GM18508 (cell line): ENCODE results near the gene TUBB.

Experiments
- ATAC-seq: cut with Tn5 transposase; IDR thresholded peaks from one replicate; pipeline ENCODE4 v1.9.1; 2021; ENCODE audit warnings: moderate number of reproducible peaks; ENCODE audit not compliant: insufficient read depth, unreplicated experiment

Gene TUBB

GRCh38 chr6:30719791-30720737 is at the start of gene TUBB:
TSS of gene TUBB (plus strand) at chr6:30720352. CDS start at chr6:30720507, 155 bp downstream.
- ATAC-seq: no peak

GRCh38 chr6:30670760-30671527 is 49.2 kb upstream of the TUBB start:
- no peak for ATAC-seq

GRCh38 chr6:30672445-30673253 is 47.5 kb upstream of the TUBB start, which contains the start of gene DHX16:
TSS of gene DHX16 (minus strand) at chr6:30673006. CDS start at chr6:30672841, 165 bp downstream.
- ATAC-seq: peak; percentile 50

GRCh38 chr6:30676660-30677285 is 43.4 kb upstream of the TUBB start:
- ATAC-seq: no peak

GRCh38 chr6:30678964-30679726 is 41.0 kb upstream of the TUBB start:
- ATAC-seq: no peak

- ATAC-seq: no peak
Measured at GRCh38 chr6:30679765-30680535, 40.2 kb upstream of the TUBB start.

- no peak for ATAC-seq
Measured at GRCh38 chr6:30681766-30682142, 38.4 kb upstream of the TUBB start.

- no peak for ATAC-seq
Measured at GRCh38 chr6:30682143-30683117, 37.7 kb upstream of the TUBB start.

GRCh38 chr6:30683183-30683979 is 36.8 kb upstream of the TUBB start:
- no peak for ATAC-seq

- ATAC-seq: no peak
Measured at GRCh38 chr6:30683980-30684338, 36.2 kb upstream of the TUBB start.

GRCh38 chr6:30684386-30685156 is 35.6 kb upstream of the TUBB start:
- ATAC-seq: no peak

- no peak for ATAC-seq
Measured at GRCh38 chr6:30685157-30686008, 34.8 kb upstream of the TUBB start.

GRCh38 chr6:30686009-30686907 is 33.9 kb upstream of the TUBB start, which contains the start of gene PPP1R18:
TSS of gene PPP1R18 (minus strand) at chr6:30686645. CDS start at chr6:30686018, 627 bp downstream.
- no peak for ATAC-seq
